Measurements from ENCODE around the gene SLC35E4. TPM values are rescaled to one million over a fixed set of nuclear protein-coding genes. Genes with fewer than 3 reads are reported as not detected.

Gene SLC35E4
- total RNA-seq, 1 donor from 2014 or later, result 2.6 TPM

DNA sequence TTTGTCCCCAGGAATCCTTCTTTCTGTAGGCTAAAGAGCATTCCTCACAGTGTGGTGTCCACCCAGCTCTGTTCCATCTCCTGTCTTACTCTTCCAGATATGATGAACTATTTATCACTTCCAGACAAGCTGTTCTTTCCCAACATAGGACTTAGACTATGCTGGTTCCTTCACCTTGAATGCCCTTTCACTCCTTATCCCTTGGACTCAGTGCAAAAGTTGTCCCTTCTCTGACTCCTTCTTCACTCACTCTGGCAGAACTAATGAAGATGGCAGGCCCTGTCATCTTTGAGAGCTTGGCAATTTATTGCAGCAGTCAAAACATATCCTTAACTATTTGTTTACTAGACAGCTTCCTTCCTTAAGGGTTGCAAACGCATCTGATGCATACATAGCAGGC lies 55.6 kb downstream of the SLC35E4 start:
- Mint-ChIP-seq H3K27ac (no peak overlapping the region), H3K4me3 (ENCODE audit: low read depth) (no peak overlapping the region)

DNA sequence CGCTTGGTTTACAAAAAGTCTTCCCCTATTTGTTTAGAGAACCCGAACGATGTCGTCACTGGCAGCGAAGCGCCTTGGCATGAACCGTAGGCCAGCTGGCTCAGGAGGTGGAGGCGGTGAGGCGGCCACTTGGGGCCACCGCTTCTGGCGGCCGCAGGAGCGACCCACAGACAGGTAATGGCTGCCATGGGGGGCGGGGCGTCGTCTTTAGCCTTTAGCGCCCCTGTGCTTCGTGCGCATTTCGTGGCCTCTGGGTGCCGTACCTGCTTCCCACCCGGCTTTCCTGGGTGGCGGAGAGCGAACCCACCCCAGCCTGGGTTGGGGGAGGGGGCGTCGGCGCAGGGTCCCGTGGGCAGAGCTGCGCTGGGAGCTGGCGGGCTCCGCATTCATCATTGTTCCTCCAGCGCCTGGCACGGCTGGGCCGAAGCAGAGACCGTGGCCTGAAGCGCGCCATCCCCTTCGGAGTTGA lies 58.6 kb downstream of the SLC35E4 start:
- Mint-ChIP-seq H3K27ac (peak overlapping the region; percentile 91), H3K36me3 (ENCODE audit: insufficient read depth) (no peaks in the 10 kb centered on the region), H3K4me3 (ENCODE audit: low read depth) (peak overlapping the region; percentile 74), H3K9me3 (ENCODE audit: low read depth) (no peaks in the 10 kb centered on the region), H3K4me1 (ENCODE audit: low read depth) (peaks cover 11% of the 10 kb centered on the region), H3K27me3 (peaks cover 22% of the 10 kb centered on the region)
- TF ChIP-seq, protein P1, sequence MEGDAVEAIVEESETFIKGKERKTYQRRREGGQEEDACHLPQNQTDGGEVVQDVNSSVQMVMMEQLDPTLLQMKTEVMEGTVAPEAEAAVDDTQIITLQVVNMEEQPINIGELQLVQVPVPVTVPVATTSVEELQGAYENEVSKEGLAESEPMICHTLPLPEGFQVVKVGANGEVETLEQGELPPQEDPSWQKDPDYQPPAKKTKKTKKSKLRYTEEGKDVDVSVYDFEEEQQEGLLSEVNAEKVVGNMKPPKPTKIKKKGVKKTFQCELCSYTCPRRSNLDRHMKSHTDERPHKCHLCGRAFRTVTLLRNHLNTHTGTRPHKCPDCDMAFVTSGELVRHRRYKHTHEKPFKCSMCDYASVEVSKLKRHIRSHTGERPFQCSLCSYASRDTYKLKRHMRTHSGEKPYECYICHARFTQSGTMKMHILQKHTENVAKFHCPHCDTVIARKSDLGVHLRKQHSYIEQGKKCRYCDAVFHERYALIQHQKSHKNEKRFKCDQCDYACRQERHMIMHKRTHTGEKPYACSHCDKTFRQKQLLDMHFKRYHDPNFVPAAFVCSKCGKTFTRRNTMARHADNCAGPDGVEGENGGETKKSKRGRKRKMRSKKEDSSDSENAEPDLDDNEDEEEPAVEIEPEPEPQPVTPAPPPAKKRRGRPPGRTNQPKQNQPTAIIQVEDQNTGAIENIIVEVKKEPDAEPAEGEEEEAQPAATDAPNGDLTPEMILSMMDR (IDR thresholded peaks at IDR 0.05; ENCODE audit: unreplicated experiment), result peak; percentile 19
- peak; percentile 57 for DNase-seq (ENCODE audit: low spot score, unreplicated experiment)

More for the DNA sequence above, 55.6 kb downstream of the SLC35E4 start:
- Mint-ChIP-seq H3K36me3 (ENCODE audit: insufficient read depth) (no peaks in the 10 kb centered on the region), H3K27me3 (peaks cover 10% of the 10 kb centered on the region), H3K4me1 (ENCODE audit: low read depth) (peaks cover 11% of the 10 kb centered on the region), H3K9me3 (ENCODE audit: low read depth) (no peaks in the 10 kb centered on the region)
- TF ChIP-seq, protein P1 (IDR thresholded peaks at IDR 0.05; ENCODE audit: unreplicated experiment), result no peak
- DNase-seq (ENCODE audit: low spot score, unreplicated experiment), result no peak

DNA sequence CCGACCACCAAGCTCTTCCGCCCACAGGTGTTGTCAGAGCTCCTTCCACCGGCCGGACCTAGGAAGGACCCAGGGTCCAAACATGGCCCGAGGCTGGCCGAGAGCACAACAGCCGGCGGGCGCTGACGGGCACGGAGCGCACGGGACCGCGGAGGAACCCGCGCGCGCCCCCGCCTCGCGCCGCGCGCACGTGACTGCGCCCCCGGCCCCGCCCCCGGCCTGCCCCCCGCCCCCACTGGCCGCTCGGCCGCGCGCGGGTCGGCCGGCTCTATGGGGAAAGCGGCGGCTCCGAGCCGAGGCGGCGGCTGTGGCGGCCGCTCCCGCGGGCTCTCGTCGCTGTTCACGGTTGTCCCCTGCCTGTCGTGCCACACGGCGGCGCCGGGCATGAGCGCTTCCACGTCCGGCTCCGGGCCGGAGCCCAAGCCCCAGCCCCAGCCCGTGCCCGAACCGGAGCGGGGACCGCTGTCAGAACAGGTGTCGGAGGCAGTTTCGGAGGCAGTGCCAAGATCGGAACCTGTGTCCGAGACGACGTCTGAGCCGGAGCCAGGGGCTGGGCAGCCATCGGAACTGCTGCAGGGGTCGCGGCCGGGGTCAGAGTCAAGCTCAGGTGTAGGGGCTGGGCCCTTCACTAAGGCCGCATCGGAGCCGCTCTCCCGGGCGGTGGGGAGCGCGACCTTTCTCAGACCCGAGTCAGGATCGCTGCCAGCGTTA lies 59.2 kb downstream of the SLC35E4 start, which contains the start of gene OSBP2:
OSBP2 (plus strand) TSS at position 235 of the 711 bp plus-strand sequence; CDS start at position 271, 36 bp downstream.
- no peaks in the 10 kb centered on the region for H3K9me3 Mint-ChIP-seq (ENCODE audit: low read depth)
- no peaks in the 10 kb centered on the region for H3K36me3 Mint-ChIP-seq (ENCODE audit: insufficient read depth)
- H3K27ac Mint-ChIP-seq, result peak within 1 kb of the TSS; percentile 91
- TF ChIP-seq, protein P1 (IDR thresholded peaks at IDR 0.05; ENCODE audit: unreplicated experiment), result peak; percentile 28
- peaks cover 11% of the 10 kb centered on the region for H3K4me1 Mint-ChIP-seq (ENCODE audit: low read depth)
- H3K4me3 Mint-ChIP-seq (ENCODE audit: low read depth), result peak within 1 kb of the TSS; percentile 76
- peaks cover 22% of the 10 kb centered on the region for H3K27me3 Mint-ChIP-seq
- DNase-seq (ENCODE audit: low spot score, unreplicated experiment), result peak; percentile 52

- H3K27ac Mint-ChIP-seq, result peak overlapping the region; percentile 25
Observed at GRCh38 chr22:30695351-30695851, 59.8 kb downstream of the SLC35E4 start.

More at GRCh38 chr22:30695351-30695851, 59.8 kb downstream of the SLC35E4 start:
- DNase-seq (ENCODE audit: low spot score, unreplicated experiment), result no peak
- H3K9me3 Mint-ChIP-seq (ENCODE audit: low read depth), result no peaks in the 10 kb centered on the region
- peaks cover 11% of the 10 kb centered on the region for H3K4me1 Mint-ChIP-seq (ENCODE audit: low read depth)
- H3K27me3 Mint-ChIP-seq, result peaks cover 22% of the 10 kb centered on the region
- TF ChIP-seq, protein P1 (IDR thresholded peaks at IDR 0.05; ENCODE audit: unreplicated experiment), result no peak
- no peaks in the 10 kb centered on the region for H3K36me3 Mint-ChIP-seq (ENCODE audit: insufficient read depth)
- H3K4me3 Mint-ChIP-seq (ENCODE audit: low read depth), result peak overlapping the region; percentile 76

Data from progenitor cell of endocrine pancreas (in vitro differentiated cells).